Skeletal muscle tissue (tissue), 5 donors: Measurements from ENCODE around the gene EP400. TPM values are rescaled to one million over a fixed set of nuclear protein-coding genes. Genes with fewer than 3 reads are reported as not detected.
A peak's percentile ranks its signal among the peaks of the same experiment; 100 is the strongest.

Experiments
- H3K27ac ChIP-seq: one replicate; pipeline ENCODE4 v1.7.0; 2013; ENCODE audit warnings: mild to moderate bottlenecking, low read depth, low read length, inconsistent platforms
- H3K27me3 ChIP-seq, 3 donors: one replicate each; pipeline ENCODE4 v1.7.0; 2013; ENCODE audit warnings: low read length in 3 of 3; ENCODE audit not compliant: control insufficient read depth in 3 of 3, insufficient read depth in 3 of 3
- H3K36me3 ChIP-seq, 3 donors: one replicate each; pipeline ENCODE4 v1.7.0; 2013; ENCODE audit warnings: low read length in 3 of 3; ENCODE audit not compliant: control insufficient read depth in 3 of 3, insufficient read depth in 3 of 3
- H3K4me1 ChIP-seq, 3 donors: one replicate each; pipeline ENCODE4 v1.7.0; 2013; ENCODE audit warnings: low read length in 3 of 3, mild to moderate bottlenecking in 3 of 3; ENCODE audit not compliant: control insufficient read depth in 3 of 3, insufficient read depth in 3 of 3
- H3K4me3 ChIP-seq, 3 donors: one replicate each; pipeline ENCODE4 v1.7.0; 2013; ENCODE audit warnings: low read length in 3 of 3
- H3K9ac ChIP-seq, 3 donors: one replicate each; pipeline ENCODE4 v1.7.0; 2013; ENCODE audit warnings: low read length in 3 of 3, mild to moderate bottlenecking in 3 of 3, moderate library complexity in 2 of 3, low read depth in 1 of 3
- H3K9me3 ChIP-seq, 3 donors: one replicate each; pipeline ENCODE4 v1.7.0; 2013; ENCODE audit warnings: low read length in 3 of 3; ENCODE audit not compliant: control insufficient read depth in 3 of 3
- small RNA-seq: library from RNA; depleted of rRNA; stranded (forward); fragments of <200 nt; gene quantifications from one replicate; pipeline ENCODE3, GENCODE V24; 2014
- total RNA-seq: library from RNA; depleted of rRNA; stranded (reverse); fragments of >200 nt; gene quantifications from one replicate; pipeline ENCODE4 v1.2.3, GENCODE V29; 2014
- donor health status: Osteomylitis.

Gene EP400
- total RNA-seq, 1 donor from 2014 or later = 11.0 TPM

GRCh38 chr12:132123970-132124765, 174.4 kb downstream of the EP400 start:
- no peak overlapping the region for H3K27ac ChIP-seq
- H3K36me3 ChIP-seq = peaks cover 37 to 44% (median 40%) of the 10 kb centered on the region in 3 donors
- no peaks in the 10 kb centered on the region for H3K4me1 ChIP-seq
- peaks cover 0 to 3% (median 0%) of the 10 kb centered on the region in 3 donors for H3K9me3 ChIP-seq
- no peak overlapping the region for H3K4me3 ChIP-seq
- no peaks in the 10 kb centered on the region for H3K27me3 ChIP-seq
- no peak overlapping the region for H3K9ac ChIP-seq

DNA sequence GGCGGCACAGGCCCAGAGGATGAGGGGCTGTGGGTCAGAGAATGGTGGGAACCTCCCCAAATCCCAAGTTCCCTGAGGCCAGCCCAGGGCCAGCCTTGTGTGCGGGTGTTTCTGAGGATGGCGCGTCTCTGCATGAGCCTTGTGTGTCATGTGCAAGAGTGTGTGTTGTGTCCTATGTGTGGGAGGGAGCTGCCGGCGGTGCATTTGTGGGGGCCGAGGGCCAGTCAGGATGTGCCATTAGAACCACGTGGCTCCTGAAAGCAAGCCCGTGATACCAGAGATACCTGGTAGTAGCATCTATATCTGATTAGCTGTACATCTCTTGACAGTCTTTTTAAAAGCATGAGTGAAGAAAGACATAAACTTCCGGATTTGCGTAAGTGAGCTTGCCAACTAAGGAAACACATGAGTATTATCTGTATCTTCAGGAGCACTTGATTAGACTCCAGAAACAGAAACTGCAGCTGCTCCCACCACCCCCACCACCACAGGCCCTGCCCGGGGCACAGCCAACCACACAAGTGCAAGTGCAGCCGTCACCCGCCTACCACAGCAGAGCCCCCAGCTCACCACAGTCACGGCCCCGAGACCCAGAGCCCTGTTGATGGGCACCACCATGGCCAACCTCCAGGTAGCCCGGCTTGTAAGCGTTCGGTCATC, 175.2 kb downstream of the EP400 start:
- Histone ChIP-seq H3K36me3 (peaks cover 37 to 44% (median 41%) of the 10 kb centered on the region in 3 donors), H3K27me3 (no peaks in the 10 kb centered on the region), H3K9ac (no peak overlapping the region), H3K27ac (no peak overlapping the region), H3K9me3 (peaks cover 0 to 3% (median 0%) of the 10 kb centered on the region in 3 donors), H3K4me1 (no peaks in the 10 kb centered on the region), H3K4me3 (no peak overlapping the region)

- Histone ChIP-seq H3K9ac (no peak overlapping the region), H3K27ac (no peak overlapping the region), H3K27me3 (no peaks in the 10 kb centered on the region), H3K4me3 (no peak overlapping the region), H3K4me1 (no peaks in the 10 kb centered on the region), H3K36me3 (peaks cover 37 to 44% (median 44%) of the 10 kb centered on the region in 3 donors), H3K9me3 (peaks cover 0 to 3% (median 0%) of the 10 kb centered on the region in 3 donors)
Observed at GRCh38 chr12:132125736-132126135, 176.0 kb downstream of the EP400 start.

DNA sequence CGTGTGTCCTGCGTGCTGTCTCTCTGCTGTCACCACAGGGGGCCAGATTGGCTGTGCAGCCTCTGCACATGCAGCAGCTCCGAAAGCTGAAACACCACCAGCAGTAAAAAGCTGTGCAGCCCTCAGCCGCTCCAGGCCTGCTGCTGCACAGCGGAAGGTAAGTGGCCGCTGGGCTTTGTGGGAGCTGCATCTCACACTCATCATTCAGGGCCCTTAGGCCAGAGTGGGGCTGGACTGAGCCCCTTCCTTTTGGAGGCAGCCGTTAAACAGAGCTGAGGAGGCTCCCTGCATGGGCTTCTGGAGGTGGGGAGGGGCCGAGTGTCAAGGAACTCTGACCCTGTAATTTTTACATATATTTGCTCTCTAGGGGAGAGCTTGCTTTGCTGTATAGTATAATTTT, 177.3 kb downstream of the EP400 start:
- no peak overlapping the region for H3K9ac ChIP-seq
- no peaks in the 10 kb centered on the region for H3K4me1 ChIP-seq
- H3K27ac ChIP-seq = no peak overlapping the region
- no peaks in the 10 kb centered on the region for H3K27me3 ChIP-seq
- peaks cover 0 to 3% (median 0%) of the 10 kb centered on the region in 3 donors for H3K9me3 ChIP-seq
- H3K4me3 ChIP-seq = no peak overlapping the region
- peaks cover 30 to 44% (median 39%) of the 10 kb centered on the region in 3 donors for H3K36me3 ChIP-seq

GRCh38 chr12:132129007-132129406, 179.3 kb downstream of the EP400 start:
- Histone ChIP-seq H3K36me3 (peaks cover 28 to 38% (median 30%) of the 10 kb centered on the region in 3 donors), H3K9ac (no peak overlapping the region), H3K4me1 (no peaks in the 10 kb centered on the region), H3K4me3 (no peak overlapping the region), H3K27ac (no peak overlapping the region), H3K27me3 (no peaks in the 10 kb centered on the region), H3K9me3 (peaks cover 0 to 3% (median 0%) of the 10 kb centered on the region in 3 donors)

GRCh38 chr12:132130690-132131089, 180.9 kb downstream of the EP400 start:
- H3K27ac ChIP-seq = no peak overlapping the region
- H3K4me1 ChIP-seq = no peaks in the 10 kb centered on the region
- H3K27me3 ChIP-seq = no peaks in the 10 kb centered on the region
- H3K4me3 ChIP-seq = no peak overlapping the region
- no peak overlapping the region for H3K9ac ChIP-seq
- H3K36me3 ChIP-seq = peaks cover 20 to 25% (median 24%) of the 10 kb centered on the region in 3 donors
- peaks cover 0 to 3% (median 0%) of the 10 kb centered on the region in 3 donors for H3K9me3 ChIP-seq

Small RNA genes within 50 kb of the gene (small RNA-seq; reads per million reads assigned to genes)
- gene AC131009.3 (not detected), gene AC137590.2 (not detected), gene SNORA49 (8.5 reads per million, percentile 91 among the genes with 10 or more reads in this experiment)

Other genes with a start within 250 kb of the EP400 start
- gene SFSWAP, start 238.9 kb upstream of the EP400 start, total RNA-seq = 17.7 TPM
- 6.3 TPM for gene MMP17, start 121.5 kb upstream of the EP400 start, total RNA-seq
- 5.7 TPM for gene ULK1, start 55.3 kb upstream of the EP400 start, total RNA-seq
- gene PUS1, start 20.7 kb upstream of the EP400 start, total RNA-seq = 4.7 TPM
- gene DDX51, start 194.4 kb downstream of the EP400 start, total RNA-seq = 8.4 TPM
- gene NOC4L, start 194.5 kb downstream of the EP400 start, total RNA-seq = 5.7 TPM